ENCODE data around the gene DACH1.

DACH1 gene

GRCh38 chr13:71813187-71813586, 53.8 kb downstream of the DACH1 start:
- H4K8ac ChIP-seq (ENCODE audit: low read depth, low read length): no peak overlapping the region
- no peaks in the 10 kb centered on the region for H3K79me1 ChIP-seq (ENCODE audit: low read depth, low read length)
- H3K4me1 ChIP-seq (ENCODE audit: control insufficient read depth in 2 of 2, insufficient read depth in 1 of 2, low read depth in 1 of 2, low read length in 2 of 2): no peaks in the 10 kb centered on the region
- H2BK12ac ChIP-seq (ENCODE audit: low read length): no peak overlapping the region
- no peak overlapping the region for H2BK5ac ChIP-seq (ENCODE audit: low read length)
- peaks cover 0 to 2% of the 10 kb centered on the region in 2 donors for H3K36me3 ChIP-seq (replicated peaks in 1 of 2; ENCODE audit: control insufficient read depth in 2 of 2, insufficient read depth in 2 of 2, low read length in 2 of 2)
- H3K4me2 ChIP-seq (ENCODE audit: insufficient read depth, low read length, poor library complexity, severe bottlenecking): no peak overlapping the region
- H2BK120ac ChIP-seq (ENCODE audit: low read depth, low read length): no peak overlapping the region
- WGBS, 2 donors (ENCODE audit: extremely low coverage in 2 of 2, insufficient read length in 2 of 2, insufficient replicate concordance in 1 of 2): no CpG with 5 or more reads among the region's 2 CpGs
- H3K14ac ChIP-seq (ENCODE audit: low read length): no peak overlapping the region
- H3K23ac ChIP-seq (ENCODE audit: low read depth, low read length, poor library complexity): no peak overlapping the region
- H3K18ac ChIP-seq (ENCODE audit: low read length): no peak overlapping the region
- H2AK5ac ChIP-seq (ENCODE audit: low read depth, low read length): no peak overlapping the region
- no peaks in the 10 kb centered on the region for H3K27me3 ChIP-seq (ENCODE audit: control insufficient read depth in 3 of 3, insufficient read depth in 3 of 3, low read depth in 1 of 3, low read length in 3 of 3)
- H3K9ac ChIP-seq (ENCODE audit: low read depth, low read length, poor library complexity): no peak overlapping the region
- no peak overlapping the region for H2BK15ac ChIP-seq (ENCODE audit: low read length)
- H3K4me3 ChIP-seq (ENCODE audit: low read length in 2 of 2): no peak overlapping the region
- H3K9me3 ChIP-seq (replicated peaks in 1 of 2; ENCODE audit: control insufficient read depth in 2 of 2, insufficient read depth in 1 of 2, low read depth in 1 of 2, low read length in 2 of 2): no peaks in the 10 kb centered on the region
- DNase-seq (ENCODE audit: low spot score): no peak
- H3K4ac ChIP-seq (ENCODE audit: low read length): no peak overlapping the region
- H2AFZ ChIP-seq (ENCODE audit: low read length): no peak overlapping the region
- H3K27ac ChIP-seq (replicated peaks; ENCODE audit: low read length): no peak overlapping the region
- no peak overlapping the region for H4K91ac ChIP-seq (ENCODE audit: low read depth, low read length, poor library complexity)

GRCh38 chr13:71811344-71811743, 55.7 kb downstream of the DACH1 start:
- Histone ChIP-seq H2AFZ (ENCODE audit: low read length) (no peak overlapping the region), H2BK5ac (ENCODE audit: low read length) (no peak overlapping the region), H3K4ac (ENCODE audit: low read length) (no peak overlapping the region), H2BK12ac (ENCODE audit: low read length) (no peak overlapping the region), H3K18ac (ENCODE audit: low read length) (no peak overlapping the region), H2BK120ac (ENCODE audit: low read depth, low read length) (no peak overlapping the region), H3K4me2 (ENCODE audit: insufficient read depth, low read length, poor library complexity, severe bottlenecking) (no peak overlapping the region), H3K14ac (ENCODE audit: low read length) (no peak overlapping the region), H3K4me1 (ENCODE audit: control insufficient read depth in 2 of 2, insufficient read depth in 1 of 2, low read depth in 1 of 2, low read length in 2 of 2) (no peaks in the 10 kb centered on the region), H3K9ac (ENCODE audit: low read depth, low read length, poor library complexity) (no peak overlapping the region), H3K79me1 (ENCODE audit: low read depth, low read length) (no peaks in the 10 kb centered on the region), H3K36me3 (replicated peaks in 1 of 2; ENCODE audit: control insufficient read depth in 2 of 2, insufficient read depth in 2 of 2, low read length in 2 of 2) (no peaks in the 10 kb centered on the region), H2BK15ac (ENCODE audit: low read length) (no peak overlapping the region), H3K27ac (replicated peaks; ENCODE audit: low read length) (no peak overlapping the region), H4K8ac (ENCODE audit: low read depth, low read length) (no peak overlapping the region), H3K9me3 (replicated peaks in 1 of 2; ENCODE audit: control insufficient read depth in 2 of 2, insufficient read depth in 1 of 2, low read depth in 1 of 2, low read length in 2 of 2) (no peaks in the 10 kb centered on the region), H2AK5ac (ENCODE audit: low read depth, low read length) (no peak overlapping the region), H4K91ac (ENCODE audit: low read depth, low read length, poor library complexity) (no peak overlapping the region), H3K27me3 (ENCODE audit: control insufficient read depth in 3 of 3, insufficient read depth in 3 of 3, low read depth in 1 of 3, low read length in 3 of 3) (no peaks in the 10 kb centered on the region), H3K4me3 (ENCODE audit: low read length in 2 of 2) (no peak overlapping the region), H3K23ac (ENCODE audit: low read depth, low read length, poor library complexity) (no peak overlapping the region)
- no peak for DNase-seq (ENCODE audit: low spot score)
- WGBS, 2 donors (ENCODE audit: extremely low coverage in 2 of 2, insufficient read length in 2 of 2, insufficient replicate concordance in 1 of 2): no CpG with 5 or more reads among the region's 2 CpGs

GRCh38 chr13:71808708-71809107, 58.3 kb downstream of the DACH1 start:
- Histone ChIP-seq H3K79me1 (ENCODE audit: low read depth, low read length) (no peaks in the 10 kb centered on the region), H3K18ac (ENCODE audit: low read length) (no peak overlapping the region), H4K91ac (ENCODE audit: low read depth, low read length, poor library complexity) (no peak overlapping the region), H3K9ac (ENCODE audit: low read depth, low read length, poor library complexity) (no peak overlapping the region), H3K4me1 (ENCODE audit: control insufficient read depth in 2 of 2, insufficient read depth in 1 of 2, low read depth in 1 of 2, low read length in 2 of 2) (no peaks in the 10 kb centered on the region), H4K8ac (ENCODE audit: low read depth, low read length) (no peak overlapping the region), H3K14ac (ENCODE audit: low read length) (no peak overlapping the region), H2BK120ac (ENCODE audit: low read depth, low read length) (no peak overlapping the region), H3K4me3 (ENCODE audit: low read length in 2 of 2) (no peak overlapping the region), H3K36me3 (replicated peaks in 1 of 2; ENCODE audit: control insufficient read depth in 2 of 2, insufficient read depth in 2 of 2, low read length in 2 of 2) (no peaks in the 10 kb centered on the region), H2BK12ac (ENCODE audit: low read length) (no peak overlapping the region), H3K4me2 (ENCODE audit: insufficient read depth, low read length, poor library complexity, severe bottlenecking) (no peak overlapping the region), H2AK5ac (ENCODE audit: low read depth, low read length) (no peak overlapping the region), H2BK15ac (ENCODE audit: low read length) (no peak overlapping the region), H2AFZ (ENCODE audit: low read length) (no peak overlapping the region), H2BK5ac (ENCODE audit: low read length) (no peak overlapping the region), H3K27me3 (ENCODE audit: control insufficient read depth in 3 of 3, insufficient read depth in 3 of 3, low read depth in 1 of 3, low read length in 3 of 3) (no peaks in the 10 kb centered on the region), H3K27ac (replicated peaks; ENCODE audit: low read length) (no peak overlapping the region), H3K4ac (ENCODE audit: low read length) (no peak overlapping the region), H3K23ac (ENCODE audit: low read depth, low read length, poor library complexity) (no peak overlapping the region), H3K9me3 (replicated peaks in 1 of 2; ENCODE audit: control insufficient read depth in 2 of 2, insufficient read depth in 1 of 2, low read depth in 1 of 2, low read length in 2 of 2) (no peaks in the 10 kb centered on the region)
- DNase-seq (ENCODE audit: low spot score): no peak
- no CpG with 5 or more reads among the region's 1 CpG for WGBS, 2 donors (ENCODE audit: extremely low coverage in 2 of 2, insufficient read length in 2 of 2, insufficient replicate concordance in 1 of 2)

- H3K4me3 ChIP-seq (ENCODE audit: low read length in 2 of 2): no peak overlapping the region
- H3K9me3 ChIP-seq (replicated peaks in 1 of 2; ENCODE audit: control insufficient read depth in 2 of 2, insufficient read depth in 1 of 2, low read depth in 1 of 2, low read length in 2 of 2): no peaks in the 10 kb centered on the region
- no CpG with 5 or more reads among the region's 2 CpGs for WGBS, 2 donors (ENCODE audit: extremely low coverage in 2 of 2, insufficient read length in 2 of 2, insufficient replicate concordance in 1 of 2)
- H3K79me1 ChIP-seq (ENCODE audit: low read depth, low read length): no peaks in the 10 kb centered on the region
- no peak overlapping the region for H4K91ac ChIP-seq (ENCODE audit: low read depth, low read length, poor library complexity)
- H3K4me1 ChIP-seq (ENCODE audit: control insufficient read depth in 2 of 2, insufficient read depth in 1 of 2, low read depth in 1 of 2, low read length in 2 of 2): peaks cover 0 to under 1% of the 10 kb centered on the region in 2 donors
- H3K27ac ChIP-seq (replicated peaks; ENCODE audit: low read length): no peak overlapping the region
- H2BK120ac ChIP-seq (ENCODE audit: low read depth, low read length): no peak overlapping the region
- H3K4me2 ChIP-seq (ENCODE audit: insufficient read depth, low read length, poor library complexity, severe bottlenecking): no peak overlapping the region
- H2BK15ac ChIP-seq (ENCODE audit: low read length): no peak overlapping the region
- no peak overlapping the region for H4K8ac ChIP-seq (ENCODE audit: low read depth, low read length)
- no peak overlapping the region for H3K4ac ChIP-seq (ENCODE audit: low read length)
- no peak overlapping the region for H2BK12ac ChIP-seq (ENCODE audit: low read length)
- H3K23ac ChIP-seq (ENCODE audit: low read depth, low read length, poor library complexity): no peak overlapping the region
- no peak overlapping the region for H3K9ac ChIP-seq (ENCODE audit: low read depth, low read length, poor library complexity)
- H3K14ac ChIP-seq (ENCODE audit: low read length): no peak overlapping the region
- DNase-seq (ENCODE audit: low spot score): no peak
- no peaks in the 10 kb centered on the region for H3K36me3 ChIP-seq (replicated peaks in 1 of 2; ENCODE audit: control insufficient read depth in 2 of 2, insufficient read depth in 2 of 2, low read length in 2 of 2)
- H2AFZ ChIP-seq (ENCODE audit: low read length): no peak overlapping the region
- H2BK5ac ChIP-seq (ENCODE audit: low read length): no peak overlapping the region
- H2AK5ac ChIP-seq (ENCODE audit: low read depth, low read length): no peak overlapping the region
- no peaks in the 10 kb centered on the region for H3K27me3 ChIP-seq (ENCODE audit: control insufficient read depth in 3 of 3, insufficient read depth in 3 of 3, low read depth in 1 of 3, low read length in 3 of 3)
- H3K18ac ChIP-seq (ENCODE audit: low read length): no peak overlapping the region
Observed at GRCh38 chr13:71806886-71807285, 60.1 kb downstream of the DACH1 start.
